ENCODE measurements around the gene HS3ST3A1. TPM values are rescaled to one million over a fixed set of nuclear protein-coding genes. Genes with fewer than 3 reads are reported as not detected.
"Not testable (repeated sequence)": the region's sequence is repeated elsewhere in the genome, so short reads cannot be mapped to it uniquely, and the experiment has no call there.

The HS3ST3A1 gene
- total RNA-seq, 1 donor from 2014 or later, result 9.7 TPM

- no peak for DNase-seq (ENCODE audit: low read depth)
Observed at GRCh38 chr17:13576661-13577526, 24.8 kb downstream of the HS3ST3A1 start.

GRCh38 chr17:13575922-13576419 is 25.8 kb downstream of the HS3ST3A1 start:
- DNase-seq (ENCODE audit: low read depth), result peak; percentile 37

- DNase-seq (ENCODE audit: low read depth), result no peak
Observed at GRCh38 chr17:13575466-13575865, 26.3 kb downstream of the HS3ST3A1 start.

- peak; percentile 32 for DNase-seq (ENCODE audit: low read depth)
Observed at GRCh38 chr17:13572581-13572980, 29.1 kb downstream of the HS3ST3A1 start.

DNA sequence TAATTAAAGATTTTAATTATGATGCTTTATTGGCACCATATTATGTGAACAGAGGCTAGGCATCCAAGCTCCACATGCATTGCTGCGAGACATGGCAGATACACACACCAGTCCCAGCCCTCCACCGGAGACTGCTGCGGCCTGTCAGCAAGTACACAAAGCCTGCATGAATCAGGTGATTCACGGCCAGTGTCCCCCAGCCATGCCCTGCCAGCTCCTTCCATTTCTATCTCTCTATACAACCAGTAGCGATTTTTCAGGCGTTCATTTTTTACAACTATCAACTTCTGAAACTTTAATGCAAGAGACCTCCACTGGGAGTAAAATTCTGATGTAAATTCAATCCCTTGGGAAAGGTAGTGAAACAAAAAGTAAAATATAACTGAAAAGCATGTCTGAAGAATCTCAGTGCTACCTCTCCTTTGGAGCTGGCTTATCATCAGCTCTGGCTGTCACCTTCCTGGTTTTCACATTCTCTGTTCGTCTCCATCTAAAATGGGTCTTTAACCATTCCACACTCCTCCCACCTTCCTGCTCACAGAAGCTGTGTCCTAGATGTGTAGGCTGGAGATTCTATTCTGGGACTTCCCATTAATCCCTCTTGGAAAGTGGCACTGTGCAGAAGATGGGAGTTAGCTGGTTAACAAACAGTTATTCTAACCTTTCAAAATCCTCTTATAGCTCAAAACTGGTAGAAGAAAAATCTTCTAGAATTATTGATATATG is 32.2 kb downstream of the HS3ST3A1 start:
- no peak for DNase-seq (ENCODE audit: low read depth)

DNA sequence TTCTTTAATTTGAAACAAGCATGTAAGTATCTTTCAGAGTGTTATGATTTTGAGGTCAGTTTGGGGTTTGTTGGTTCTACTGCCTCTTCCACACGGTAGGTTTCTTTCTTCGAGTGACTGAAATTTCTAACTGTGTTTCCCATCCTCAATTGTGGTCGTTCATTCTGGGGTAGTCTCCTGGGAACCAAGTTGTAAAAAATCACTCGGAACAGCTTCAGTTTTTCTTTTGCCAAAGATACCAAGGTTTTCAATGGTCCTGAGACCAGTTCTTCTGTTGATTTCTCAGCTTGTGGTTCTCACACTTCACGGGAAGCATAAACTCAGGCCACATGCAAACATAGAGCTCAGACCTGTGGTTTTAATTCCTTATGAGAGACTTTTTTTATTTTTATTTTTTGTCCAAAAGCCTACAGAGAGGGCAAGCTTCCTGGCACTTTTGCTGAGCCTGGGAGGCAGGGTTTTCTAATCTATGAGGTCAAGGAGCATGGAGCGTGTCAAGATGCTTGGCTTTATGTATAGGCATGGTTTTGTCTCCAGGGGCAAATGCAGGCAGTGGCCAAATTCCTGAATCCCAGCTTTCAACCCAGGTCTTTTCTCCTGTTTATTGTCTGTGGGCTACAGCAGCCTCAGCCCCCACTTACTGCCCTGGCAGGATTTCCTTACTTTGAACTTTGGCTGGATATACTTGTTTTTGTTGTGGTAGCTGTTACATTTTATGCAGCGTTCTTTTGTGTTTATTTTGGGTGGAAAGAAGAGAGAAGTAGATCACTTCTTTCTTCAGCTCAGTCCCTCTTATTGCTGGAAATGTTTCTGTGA is 32.9 kb downstream of the HS3ST3A1 start:
- no peak for DNase-seq (ENCODE audit: low read depth)

- DNase-seq (ENCODE audit: low read depth), result no peak
Observed at GRCh38 chr17:13563866-13564265, 37.9 kb downstream of the HS3ST3A1 start.

GRCh38 chr17:13562271-13562800 is 39.4 kb downstream of the HS3ST3A1 start:
- no peak for DNase-seq (ENCODE audit: low read depth)

- DNase-seq (ENCODE audit: low read depth), result peak; percentile 88
Observed at GRCh38 chr17:13561606-13562270, 40.0 kb downstream of the HS3ST3A1 start.

DNA sequence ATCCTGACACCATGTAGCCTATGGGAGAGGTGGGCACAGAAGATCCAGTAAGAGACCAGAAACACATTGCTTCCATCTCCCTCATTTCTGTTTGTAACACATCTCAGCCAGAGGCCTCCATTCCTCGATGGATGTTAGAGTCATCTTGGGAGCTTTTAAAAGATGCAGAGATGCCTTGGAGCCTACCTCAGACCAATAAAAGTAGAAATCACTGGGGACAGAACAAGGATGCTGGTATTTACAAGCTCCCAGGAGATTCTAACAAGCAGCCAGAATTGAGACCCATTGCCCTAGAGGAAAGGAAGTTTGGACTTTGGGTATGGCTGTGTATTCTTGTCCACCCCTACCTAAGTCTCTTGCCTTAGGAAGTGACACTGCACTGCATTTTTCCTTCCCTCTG is 40.8 kb downstream of the HS3ST3A1 start:
- no peak for DNase-seq (ENCODE audit: low read depth)

DNA sequence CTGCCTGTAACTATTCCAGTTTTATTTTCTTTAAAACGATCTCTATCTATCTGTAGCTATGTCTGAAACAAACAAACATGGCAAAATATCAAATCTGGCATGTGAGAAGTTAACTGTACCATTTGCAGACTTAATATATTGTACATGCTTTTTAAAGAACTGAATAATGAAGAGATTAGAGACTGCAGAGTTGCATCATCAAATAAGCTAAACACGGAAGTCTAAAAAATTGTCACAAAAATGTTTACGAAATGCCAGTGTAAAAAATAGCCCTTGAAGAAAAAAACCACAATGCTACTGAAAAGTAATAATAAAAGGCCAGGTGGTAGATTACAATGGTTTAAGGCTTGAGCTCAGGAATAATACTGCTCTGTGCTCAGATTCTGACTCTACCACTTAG is 43.1 kb downstream of the HS3ST3A1 start:
- no peak for DNase-seq (ENCODE audit: low read depth)

- no peak for DNase-seq (ENCODE audit: low read depth)
Observed at GRCh38 chr17:13557077-13557476, 44.7 kb downstream of the HS3ST3A1 start.

DNA sequence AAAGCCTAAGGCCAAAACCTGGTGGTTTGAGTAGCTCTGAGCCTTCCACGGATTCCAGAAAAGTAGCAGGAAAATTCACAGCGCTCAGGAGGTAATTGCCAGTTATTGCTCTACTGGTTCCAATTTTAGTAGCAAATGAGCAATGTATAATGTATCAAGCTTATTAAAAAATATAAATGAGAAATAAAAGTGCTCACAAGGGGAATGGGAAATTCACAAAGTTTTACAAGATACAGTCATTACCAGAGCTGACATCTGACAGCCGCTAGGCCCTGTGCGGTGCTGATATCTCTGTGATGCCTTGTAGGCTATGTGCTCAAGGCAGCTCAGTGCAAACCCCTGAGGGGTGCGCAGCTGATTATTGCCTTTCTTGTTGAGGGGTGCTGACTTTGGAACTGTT is 47.5 kb downstream of the HS3ST3A1 start:
- DNase-seq (ENCODE audit: low read depth), result no peak

- no peak for DNase-seq (ENCODE audit: low read depth)
Observed at GRCh38 chr17:13550291-13550690, 51.4 kb downstream of the HS3ST3A1 start.

DNA sequence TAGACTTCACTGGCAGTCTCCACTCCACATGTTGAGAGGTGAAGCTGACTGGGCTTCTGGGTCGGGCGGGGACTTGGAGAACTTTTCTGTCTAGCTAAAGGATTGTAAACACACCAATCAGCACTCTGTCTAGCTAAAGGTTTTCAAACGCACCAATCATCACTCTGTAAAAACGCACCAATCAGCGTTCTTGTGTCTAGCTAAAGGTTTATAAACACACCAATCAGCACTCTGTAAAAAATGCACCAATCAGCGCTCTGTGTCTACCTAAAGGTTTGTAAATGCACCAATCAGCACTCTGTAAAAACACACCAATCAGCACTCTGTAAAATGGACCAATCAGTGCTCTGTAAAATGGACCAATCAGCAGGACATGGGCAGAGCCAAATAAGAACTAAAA is 53.2 kb downstream of the HS3ST3A1 start:
- DNase-seq (ENCODE audit: low read depth), result not testable (repeated sequence)

DNA sequence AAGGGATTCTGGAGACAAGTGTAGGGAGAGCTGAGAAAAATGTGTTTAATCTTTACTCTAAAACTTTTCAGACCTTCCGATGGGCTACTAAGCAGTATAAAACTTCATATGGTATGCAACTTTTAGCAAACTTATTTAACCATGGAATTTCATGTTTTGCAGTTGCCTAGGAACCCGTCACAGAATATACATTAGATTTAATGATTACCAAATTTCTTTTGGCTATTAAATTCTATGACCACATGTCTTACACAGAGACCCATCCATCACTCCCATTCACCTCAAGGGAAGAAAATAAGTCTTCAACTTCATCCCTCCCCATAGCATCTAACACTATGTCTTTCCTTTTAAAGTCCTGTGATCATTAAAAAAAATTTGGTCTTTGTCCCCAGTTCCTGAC is 54.9 kb downstream of the HS3ST3A1 start:
- DNase-seq (ENCODE audit: low read depth), result no peak

GRCh38 chr17:13545941-13546340 is 55.8 kb downstream of the HS3ST3A1 start:
- DNase-seq (ENCODE audit: low read depth), result no peak

- no peak for DNase-seq (ENCODE audit: low read depth)
Observed at GRCh38 chr17:13544765-13545164, 57.0 kb downstream of the HS3ST3A1 start.

GRCh38 chr17:13544292-13544691 is 57.4 kb downstream of the HS3ST3A1 start:
- peak; percentile 68 for DNase-seq (ENCODE audit: low read depth)

DNA sequence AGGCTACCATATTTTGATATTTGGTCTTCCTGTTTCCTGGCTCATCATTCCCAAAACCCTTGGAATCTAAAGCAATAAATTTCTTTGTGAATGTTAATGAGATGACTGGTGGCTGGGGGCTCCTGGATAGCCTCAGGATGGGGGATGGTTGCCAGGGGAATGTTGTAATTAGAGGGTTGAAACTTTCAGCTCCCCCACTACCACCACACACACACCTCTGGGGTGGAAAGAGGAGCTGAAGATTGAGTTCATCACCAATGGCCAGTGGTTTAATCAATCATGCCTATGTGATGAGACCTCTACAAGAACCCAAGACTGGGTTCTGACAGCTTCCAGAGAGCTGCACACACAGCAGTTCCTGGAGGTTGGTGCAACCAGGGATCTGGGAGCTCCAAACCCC is 59.1 kb downstream of the HS3ST3A1 start:
- DNase-seq (ENCODE audit: low read depth), result no peak

DNA sequence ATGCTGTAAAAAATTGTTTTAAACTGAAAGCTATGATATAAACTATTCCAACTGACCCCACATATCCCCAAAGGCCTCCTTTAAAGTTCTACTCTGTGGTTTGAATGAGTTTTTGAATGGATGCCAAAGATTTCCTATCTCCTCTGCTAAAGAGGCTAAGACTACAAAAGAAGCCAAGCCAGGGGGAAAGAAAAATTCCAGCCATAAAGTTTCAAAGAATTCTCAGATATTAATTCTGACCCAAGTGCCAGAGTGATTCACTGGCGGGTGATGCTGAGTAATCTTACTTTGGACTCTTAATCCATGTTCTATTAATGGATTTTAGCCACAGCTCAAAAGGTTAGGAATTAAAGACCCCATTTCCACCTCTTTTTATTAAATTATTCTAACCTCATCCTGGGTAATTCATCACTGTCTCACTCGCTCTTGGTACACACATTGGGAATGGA is 60.7 kb downstream of the HS3ST3A1 start:
- DNase-seq (ENCODE audit: low read depth), result peak; percentile 88

All from myocyte (in vitro differentiated cells).